ENCODE results near the gene LAMA2.

- TF ChIP-seq POLR2A (IDR thresholded peaks at IDR 0.05; ENCODE audit: low read length) (no peak), GATA1 (IDR thresholded peaks at IDR 0.05; ENCODE audit: low read depth, low read length) (no peak)
Measured at GRCh38 chr6:128952902-128953301, 70.0 kb downstream of the LAMA2 start.

Data from erythroblast (primary cell).